SK-N-SH (cell line): Measurements from ENCODE around the gene PADI2.

Source experiments
- CTCF ChIP-seq: fragments of 200-600 bp; sonication (generic); IDR thresholded peaks from 2 replicates; pipeline ENCODE4 v1.6.1; 2017; ENCODE audit warnings: antibody characterized with exemption, mild to moderate bottlenecking, moderate library complexity
- EZH2phosphoT487 ChIP-seq: fragments of 200-600 bp; sonication (generic); IDR thresholded peaks from 2 replicates; pipeline ENCODE4 v1.6.1; 2017; ENCODE audit warnings: low read depth, mixed run types, mild to moderate bottlenecking, antibody characterized with exemption, moderate library complexity, borderline replicate concordance
- GABPA ChIP-seq: IDR thresholded peaks from 2 replicates; pipeline ENCODE4 v1.4.0; 2012; ENCODE audit warnings: low read depth, mild to moderate bottlenecking
- MEF2A ChIP-seq: IDR thresholded peaks from 2 replicates; pipeline ENCODE4 v1.4.0; 2012; ENCODE audit warnings: low read depth, borderline replicate concordance
- NRF1 ChIP-seq: IDR thresholded peaks from 2 replicates; pipeline ENCODE4 v1.6.1; 2012; ENCODE audit warnings: low read depth, mild to moderate bottlenecking, low read length
- POLR2AphosphoS5 ChIP-seq: IDR thresholded peaks from 2 replicates; pipeline ENCODE4 v1.6.1; 2012; ENCODE audit warnings: low read depth, low read length
- USF2 ChIP-seq: fragments of 150-350 bp; IDR thresholded peaks from 2 replicates; pipeline ENCODE4 v1.6.1; 2017; ENCODE audit warnings: antibody characterized with exemption, low read length, low read depth, borderline replicate concordance

DNA sequence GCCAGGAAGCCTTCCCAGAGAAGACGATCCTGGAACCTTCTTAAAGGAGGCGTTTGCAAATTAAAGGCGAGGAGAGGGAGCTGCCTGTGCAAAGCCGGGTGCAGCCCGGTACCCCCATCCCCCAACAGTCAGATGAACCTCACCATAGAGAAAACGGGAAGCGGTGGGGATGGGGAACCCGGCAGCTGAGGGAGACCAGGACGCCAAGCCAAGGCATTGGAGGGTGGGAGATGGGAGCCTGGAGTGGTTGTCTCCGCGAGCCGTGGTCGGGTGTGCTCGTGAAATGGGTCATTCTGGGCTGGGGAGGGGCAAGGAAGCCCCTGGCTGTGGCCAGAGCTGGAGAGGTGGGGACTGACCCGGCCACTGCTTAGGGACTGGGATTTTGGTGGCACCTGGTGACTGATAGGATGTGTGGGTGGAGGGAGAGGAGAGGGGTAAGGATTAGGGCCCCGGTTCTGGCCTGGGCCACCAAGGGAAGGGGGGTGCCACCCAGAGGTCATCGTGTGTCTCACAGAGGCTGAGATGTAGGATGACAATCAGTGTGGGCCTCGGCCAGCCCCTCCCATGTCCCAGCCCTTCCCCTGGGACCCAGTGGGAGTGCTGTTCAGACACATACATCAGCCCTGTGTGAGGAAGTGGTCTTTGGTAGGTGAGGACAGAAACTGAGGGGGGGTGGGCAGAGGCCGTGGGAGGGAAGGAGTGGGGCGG, 676 bp upstream of the PADI2 start:
- TF ChIP-seq CTCF (no peak), EZH2phosphoT487 (no peak), NRF1 (no peak), MEF2A (no peak), USF2 (no peak), GABPA (no peak), POLR2AphosphoS5 (no peak)
